Type B pancreatic cell (in vitro differentiated cells): ENCODE results near the gene TMEM126B. TPM values are rescaled to one million over a fixed set of nuclear protein-coding genes. Genes with fewer than 3 reads are reported as not detected.
"Not testable (repeated sequence)": the region's sequence is repeated elsewhere in the genome, so short reads cannot be mapped to it uniquely, and the experiment has no call there.

Experiments used
- DNase-seq: peaks from one replicate; pipeline ENCODE4 v3.0.0; 2021; ENCODE audit warnings: mixed read lengths; ENCODE audit not compliant: unreplicated experiment; ENCODE audit errors: extremely low spot score
- H3K27ac Mint-ChIP-seq: 2 replicates; pipeline ENCODE4 v1.8.0; 2021; ENCODE audit warnings: mild to moderate bottlenecking, mixed read lengths
- H3K27me3 Mint-ChIP-seq: 2 replicates; pipeline ENCODE4 v1.8.0; 2021; ENCODE audit warnings: mixed read lengths
- H3K36me3 Mint-ChIP-seq: 2 replicates; pipeline ENCODE4 v1.8.0; 2021; ENCODE audit warnings: mixed read lengths
- H3K4me1 Mint-ChIP-seq: one replicate; pipeline ENCODE4 v1.8.0; 2021; ENCODE audit warnings: mixed read lengths; ENCODE audit not compliant: unreplicated experiment
- H3K4me3 Mint-ChIP-seq: 2 replicates; pipeline ENCODE4 v1.8.0; 2021; ENCODE audit warnings: mild to moderate bottlenecking, mixed read lengths
- H3K9me3 Mint-ChIP-seq: 2 replicates; pipeline ENCODE4 v1.8.0; 2021; ENCODE audit warnings: mixed read lengths
- CTCF ChIP-seq: fragments of 200-600 bp; sonication (generic); conservative IDR thresholded peaks from 2 replicates; pipeline ENCODE4 v1.5.0; 2021; ENCODE audit warnings: antibody characterized with exemption, mild to moderate bottlenecking
- total RNA-seq: library from RNA; stranded (reverse); gene quantifications from 2 replicates; pipeline ENCODE4 v1.2.1, GENCODE V29; 2021; ENCODE audit warnings: low replicate concordance

Gene TMEM126B
- total RNA-seq, 1 donor from 2014 or later, result 46.7 TPM

- no peaks in the 10 kb centered on the region for H3K27me3 Mint-ChIP-seq
- H3K27ac Mint-ChIP-seq, result no peak overlapping the region
- no peak for TF ChIP-seq CTCF
- H3K36me3 Mint-ChIP-seq, result no peaks in the 10 kb centered on the region
- no peak for DNase-seq
- H3K4me3 Mint-ChIP-seq, result no peak overlapping the region
- no peaks in the 10 kb centered on the region for H3K4me1 Mint-ChIP-seq
- no peaks in the 10 kb centered on the region for H3K9me3 Mint-ChIP-seq
Observed at GRCh38 chr11:85596886-85597285, 31.5 kb upstream of the TMEM126B start.

- DNase-seq, result no peak
- no peaks in the 10 kb centered on the region for H3K36me3 Mint-ChIP-seq
- no peak for TF ChIP-seq CTCF
- no peak overlapping the region for H3K27ac Mint-ChIP-seq
- H3K27me3 Mint-ChIP-seq, result no peaks in the 10 kb centered on the region
- no peak overlapping the region for H3K4me3 Mint-ChIP-seq
- H3K4me1 Mint-ChIP-seq, result no peaks in the 10 kb centered on the region
- H3K9me3 Mint-ChIP-seq, result no peaks in the 10 kb centered on the region
Observed at GRCh38 chr11:85599083-85599482, 29.3 kb upstream of the TMEM126B start.

GRCh38 chr11:85602526-85603213 lies 25.7 kb upstream of the TMEM126B start:
- no peaks in the 10 kb centered on the region for H3K9me3 Mint-ChIP-seq
- TF ChIP-seq CTCF, result no peak
- H3K4me3 Mint-ChIP-seq, result no peak overlapping the region
- no peaks in the 10 kb centered on the region for H3K27me3 Mint-ChIP-seq
- DNase-seq, result no peak
- H3K36me3 Mint-ChIP-seq, result no peaks in the 10 kb centered on the region
- H3K27ac Mint-ChIP-seq, result no peak overlapping the region
- H3K4me1 Mint-ChIP-seq, result no peaks in the 10 kb centered on the region

GRCh38 chr11:85603220-85603619 lies 25.2 kb upstream of the TMEM126B start:
- H3K4me3 Mint-ChIP-seq, result no peak overlapping the region
- DNase-seq, result no peak
- no peaks in the 10 kb centered on the region for H3K36me3 Mint-ChIP-seq
- no peaks in the 10 kb centered on the region for H3K27me3 Mint-ChIP-seq
- no peak for TF ChIP-seq CTCF
- no peaks in the 10 kb centered on the region for H3K9me3 Mint-ChIP-seq
- no peaks in the 10 kb centered on the region for H3K4me1 Mint-ChIP-seq
- no peak overlapping the region for H3K27ac Mint-ChIP-seq

GRCh38 chr11:85606237-85606636 lies 22.2 kb upstream of the TMEM126B start:
- not testable (repeated sequence) for H3K4me3 Mint-ChIP-seq, H3K27ac Mint-ChIP-seq, H3K9me3 Mint-ChIP-seq, H3K27me3 Mint-ChIP-seq, H3K36me3 Mint-ChIP-seq, DNase-seq, H3K4me1 Mint-ChIP-seq

GRCh38 chr11:85608621-85609020 lies 19.8 kb upstream of the TMEM126B start:
- H3K27ac Mint-ChIP-seq, DNase-seq, H3K36me3 Mint-ChIP-seq, H3K27me3 Mint-ChIP-seq, H3K4me1 Mint-ChIP-seq, H3K9me3 Mint-ChIP-seq, H3K4me3 Mint-ChIP-seq: not testable (repeated sequence)

- not testable (repeated sequence) for H3K4me1 Mint-ChIP-seq, H3K9me3 Mint-ChIP-seq, H3K36me3 Mint-ChIP-seq, DNase-seq, H3K4me3 Mint-ChIP-seq, H3K27ac Mint-ChIP-seq, H3K27me3 Mint-ChIP-seq
Observed at GRCh38 chr11:85609286-85609685, 19.1 kb upstream of the TMEM126B start.

GRCh38 chr11:85611643-85612042 lies 16.8 kb upstream of the TMEM126B start:
- not testable (repeated sequence) for H3K36me3 Mint-ChIP-seq, H3K27me3 Mint-ChIP-seq, H3K4me3 Mint-ChIP-seq, DNase-seq, H3K4me1 Mint-ChIP-seq, H3K27ac Mint-ChIP-seq, H3K9me3 Mint-ChIP-seq
